Transverse colon (tissue), 4 donors: ENCODE data around the gene GMDS.

ENCODE experiments used
- EP300 ChIP-seq: sonication (generic); formaldehyde crosslinking; IDR thresholded peaks from one replicate; pipeline ENCODE4 v1.6.1; 2017; ENCODE audit warnings: antibody characterized with exemption, low read depth
- POLR2A ChIP-seq: fragments of 450-650 bp; IDR thresholded peaks from one replicate; pipeline ENCODE4 v1.6.1; 2016; ENCODE audit warnings: antibody characterized with exemption, mild to moderate bottlenecking, moderate library complexity
- POLR2AphosphoS5 ChIP-seq, 3 donors: sonication (generic); formaldehyde crosslinking; IDR thresholded peaks; one replicate each; pipeline ENCODE4 v1.6.1; 2016; ENCODE audit warnings: antibody characterized with exemption in 3 of 3
- TF ChIP-seq, protein P1 (sequence below), 5 experiments: fragments of 200-600 bp in 3 of 5; fragments of 450-650 bp in 2 of 5; sonication (generic) in 3 of 5; IDR thresholded peaks; 1 replicate in 2 of 5; 2 replicates in 3 of 5; pipeline ENCODE4 v1.5.1; 2016 to 2017; ENCODE audit warnings: antibody characterized with exemption in 5 of 5, inconsistent platforms in 3 of 5, mild to moderate bottlenecking in 2 of 5, moderate library complexity in 1 of 5

DNA sequence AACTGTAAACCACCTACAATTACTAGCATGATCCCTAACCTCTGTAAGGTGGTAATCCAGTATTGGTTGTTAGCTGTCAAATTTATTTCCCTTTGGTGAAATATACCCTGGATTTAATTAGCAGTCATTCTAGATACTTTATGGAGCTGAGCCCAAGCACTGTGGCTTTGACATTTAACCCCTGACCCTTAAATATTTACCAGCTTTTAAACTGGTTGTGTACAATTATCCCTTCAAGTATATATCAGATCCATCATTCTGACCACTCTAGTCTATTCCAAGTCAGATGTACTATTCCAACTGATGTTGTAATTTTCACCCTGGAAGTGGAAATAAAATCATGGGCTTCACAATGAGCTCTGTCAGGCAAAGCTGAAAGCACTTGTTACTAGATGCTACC, 406.0 kb downstream of the GMDS start:
- TF ChIP-seq, protein P1, sequence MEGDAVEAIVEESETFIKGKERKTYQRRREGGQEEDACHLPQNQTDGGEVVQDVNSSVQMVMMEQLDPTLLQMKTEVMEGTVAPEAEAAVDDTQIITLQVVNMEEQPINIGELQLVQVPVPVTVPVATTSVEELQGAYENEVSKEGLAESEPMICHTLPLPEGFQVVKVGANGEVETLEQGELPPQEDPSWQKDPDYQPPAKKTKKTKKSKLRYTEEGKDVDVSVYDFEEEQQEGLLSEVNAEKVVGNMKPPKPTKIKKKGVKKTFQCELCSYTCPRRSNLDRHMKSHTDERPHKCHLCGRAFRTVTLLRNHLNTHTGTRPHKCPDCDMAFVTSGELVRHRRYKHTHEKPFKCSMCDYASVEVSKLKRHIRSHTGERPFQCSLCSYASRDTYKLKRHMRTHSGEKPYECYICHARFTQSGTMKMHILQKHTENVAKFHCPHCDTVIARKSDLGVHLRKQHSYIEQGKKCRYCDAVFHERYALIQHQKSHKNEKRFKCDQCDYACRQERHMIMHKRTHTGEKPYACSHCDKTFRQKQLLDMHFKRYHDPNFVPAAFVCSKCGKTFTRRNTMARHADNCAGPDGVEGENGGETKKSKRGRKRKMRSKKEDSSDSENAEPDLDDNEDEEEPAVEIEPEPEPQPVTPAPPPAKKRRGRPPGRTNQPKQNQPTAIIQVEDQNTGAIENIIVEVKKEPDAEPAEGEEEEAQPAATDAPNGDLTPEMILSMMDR (IDR thresholded peaks at IDR 0.05), result no peak
- no peak for TF ChIP-seq POLR2A
- TF ChIP-seq EP300, result no peak
- no peak for TF ChIP-seq POLR2AphosphoS5 (IDR thresholded peaks at IDR 0.05)
